Transverse colon (tissue), 4 donors: ENCODE data around the gene FAM114A1.

Experiments used
- EP300 ChIP-seq: sonication (generic); formaldehyde crosslinking; IDR thresholded peaks from one replicate; pipeline ENCODE4 v1.6.1; 2017; ENCODE audit warnings: antibody characterized with exemption, low read depth
- POLR2A ChIP-seq: fragments of 450-650 bp; IDR thresholded peaks from one replicate; pipeline ENCODE4 v1.6.1; 2016; ENCODE audit warnings: antibody characterized with exemption, mild to moderate bottlenecking, moderate library complexity
- POLR2AphosphoS5 ChIP-seq, 3 donors: sonication (generic); formaldehyde crosslinking; IDR thresholded peaks; one replicate each; pipeline ENCODE4 v1.6.1; 2016; ENCODE audit warnings: antibody characterized with exemption in 3 of 3
- TF ChIP-seq, protein P1 (sequence below), 5 experiments: fragments of 200-600 bp in 3 of 5; fragments of 450-650 bp in 2 of 5; sonication (generic) in 3 of 5; IDR thresholded peaks; 1 replicate in 2 of 5; 2 replicates in 3 of 5; pipeline ENCODE4 v1.5.1; 2016 to 2017; ENCODE audit warnings: antibody characterized with exemption in 5 of 5, inconsistent platforms in 3 of 5, mild to moderate bottlenecking in 2 of 5, moderate library complexity in 1 of 5

- TF ChIP-seq, protein P1, sequence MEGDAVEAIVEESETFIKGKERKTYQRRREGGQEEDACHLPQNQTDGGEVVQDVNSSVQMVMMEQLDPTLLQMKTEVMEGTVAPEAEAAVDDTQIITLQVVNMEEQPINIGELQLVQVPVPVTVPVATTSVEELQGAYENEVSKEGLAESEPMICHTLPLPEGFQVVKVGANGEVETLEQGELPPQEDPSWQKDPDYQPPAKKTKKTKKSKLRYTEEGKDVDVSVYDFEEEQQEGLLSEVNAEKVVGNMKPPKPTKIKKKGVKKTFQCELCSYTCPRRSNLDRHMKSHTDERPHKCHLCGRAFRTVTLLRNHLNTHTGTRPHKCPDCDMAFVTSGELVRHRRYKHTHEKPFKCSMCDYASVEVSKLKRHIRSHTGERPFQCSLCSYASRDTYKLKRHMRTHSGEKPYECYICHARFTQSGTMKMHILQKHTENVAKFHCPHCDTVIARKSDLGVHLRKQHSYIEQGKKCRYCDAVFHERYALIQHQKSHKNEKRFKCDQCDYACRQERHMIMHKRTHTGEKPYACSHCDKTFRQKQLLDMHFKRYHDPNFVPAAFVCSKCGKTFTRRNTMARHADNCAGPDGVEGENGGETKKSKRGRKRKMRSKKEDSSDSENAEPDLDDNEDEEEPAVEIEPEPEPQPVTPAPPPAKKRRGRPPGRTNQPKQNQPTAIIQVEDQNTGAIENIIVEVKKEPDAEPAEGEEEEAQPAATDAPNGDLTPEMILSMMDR (IDR thresholded peaks at IDR 0.05), result no peak
- no peak for TF ChIP-seq POLR2A
- no peak for TF ChIP-seq POLR2AphosphoS5 (IDR thresholded peaks at IDR 0.05)
- TF ChIP-seq EP300, result no peak
Observed at GRCh38 chr4:38907696-38908270, 40.2 kb downstream of the FAM114A1 start.
